HG03439 (cell line): Measurements from ENCODE around the gene ATP8A2.

Experiments
- ATAC-seq: cut with Tn5 transposase; IDR thresholded peaks from one replicate; pipeline ENCODE4 v1.9.1; 2021; ENCODE audit warnings: mild to moderate bottlenecking, moderate library complexity; ENCODE audit not compliant: unreplicated experiment

Gene ATP8A2

DNA sequence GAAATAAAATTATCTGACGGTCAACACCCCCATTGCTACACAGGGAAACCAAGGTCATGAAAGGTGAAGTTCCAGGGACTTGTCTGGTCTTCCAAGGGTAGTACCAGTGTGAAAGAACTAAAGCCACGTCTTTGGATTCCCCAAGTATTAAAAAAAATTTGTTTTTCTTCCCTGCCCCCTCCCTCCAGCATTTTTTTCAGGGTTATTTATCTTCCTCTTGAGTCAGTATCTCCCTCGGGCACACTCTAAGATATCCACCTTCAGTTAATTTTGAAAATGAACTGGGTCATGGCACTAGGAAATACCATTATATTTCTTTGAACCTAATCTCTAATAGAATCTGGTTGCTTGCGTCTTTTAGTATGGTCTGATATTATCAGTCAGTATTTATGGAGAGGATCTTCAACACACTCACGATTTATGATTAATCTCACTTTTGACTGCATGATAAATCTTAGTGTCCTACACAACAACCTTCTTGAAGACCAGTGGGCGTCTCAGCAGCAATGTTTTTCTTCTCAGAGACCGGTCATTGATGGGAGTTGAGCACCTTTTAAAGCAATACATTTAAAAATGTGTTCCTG is 9.1 kb downstream of the ATP8A2 start:
- ATAC-seq: no peak

DNA sequence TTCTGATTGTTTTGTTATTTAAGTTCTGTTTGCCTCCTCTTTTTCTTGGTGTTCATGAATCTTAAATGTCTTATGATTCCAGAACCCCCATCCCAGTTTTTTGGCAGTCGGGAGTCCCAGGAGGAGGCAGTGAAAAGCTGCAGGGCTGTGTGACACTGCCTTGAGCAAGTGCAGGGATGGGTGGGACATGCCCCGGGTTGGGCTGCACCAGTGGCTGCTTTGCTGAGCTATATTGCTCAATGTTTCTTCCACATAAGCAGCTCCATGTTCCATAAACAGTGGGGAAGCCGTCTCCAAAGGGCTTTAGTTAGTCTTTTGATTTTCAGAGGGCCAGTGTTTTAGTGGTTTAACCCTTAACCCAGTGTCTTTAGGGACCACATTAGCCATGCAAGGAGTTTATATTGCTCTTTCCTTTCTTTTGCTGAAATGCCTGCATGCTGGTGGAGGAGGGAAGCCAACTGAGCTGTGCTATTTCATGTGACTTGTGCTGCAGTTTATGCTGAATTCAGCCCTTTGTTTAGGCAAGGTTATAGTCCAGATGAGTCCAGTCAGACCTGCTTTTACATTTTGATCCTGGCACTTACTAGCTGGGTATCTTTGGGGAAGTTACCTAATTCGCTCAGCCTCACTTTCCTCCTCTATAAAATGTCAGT is 13.1 kb downstream of the ATP8A2 start:
- no peak for ATAC-seq

DNA sequence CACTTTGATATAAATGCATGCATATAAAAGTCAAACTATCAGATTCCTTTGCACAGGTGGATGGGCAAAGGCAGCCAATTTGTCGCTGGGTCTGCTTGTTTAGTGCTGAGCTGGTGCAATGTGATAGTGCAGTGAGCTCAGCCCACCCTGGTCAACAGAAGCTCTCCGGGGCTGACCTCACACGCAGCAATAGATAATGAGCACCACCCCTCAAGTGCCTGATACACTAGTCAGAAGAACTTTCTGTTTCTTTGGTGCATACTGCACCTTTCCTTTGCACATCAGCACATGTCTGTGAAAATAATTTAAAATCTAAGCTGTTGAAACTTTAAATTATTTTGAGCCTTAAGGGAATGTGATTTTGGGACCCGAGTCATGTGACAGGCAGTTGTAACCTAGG is 20.2 kb downstream of the ATP8A2 start:
- no peak for ATAC-seq

DNA sequence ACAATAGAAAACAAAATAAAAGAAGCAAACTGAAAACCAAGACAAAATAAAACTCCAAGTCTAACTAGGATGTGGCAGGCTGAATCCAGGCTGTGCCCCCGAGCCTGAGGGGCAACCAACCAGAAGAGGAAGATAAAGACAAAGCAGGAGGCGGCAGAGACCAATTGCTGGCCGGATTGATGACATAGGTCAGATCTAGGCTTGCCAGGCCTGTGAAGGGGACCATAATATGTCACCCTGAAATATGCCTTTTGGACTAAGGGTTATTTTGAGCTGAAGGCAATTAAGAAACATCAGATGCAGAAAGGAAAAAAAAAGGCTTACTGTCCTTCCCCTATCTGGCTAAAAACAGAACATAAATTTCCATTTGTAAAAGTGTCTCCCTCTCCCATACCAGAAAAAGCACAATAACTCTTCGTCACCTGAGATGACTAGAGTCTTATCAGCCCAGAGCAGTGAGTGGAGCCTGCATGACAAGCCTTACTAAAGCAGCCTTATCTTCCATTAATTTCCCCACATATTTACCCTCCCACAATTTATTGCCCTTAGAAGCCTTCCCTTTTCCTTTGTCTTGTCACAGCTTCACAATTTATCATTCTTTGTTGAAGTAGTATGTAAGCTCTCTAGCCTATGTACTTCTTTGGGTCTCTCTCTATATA is 22.8 kb downstream of the ATP8A2 start:
- ATAC-seq: no peak

DNA sequence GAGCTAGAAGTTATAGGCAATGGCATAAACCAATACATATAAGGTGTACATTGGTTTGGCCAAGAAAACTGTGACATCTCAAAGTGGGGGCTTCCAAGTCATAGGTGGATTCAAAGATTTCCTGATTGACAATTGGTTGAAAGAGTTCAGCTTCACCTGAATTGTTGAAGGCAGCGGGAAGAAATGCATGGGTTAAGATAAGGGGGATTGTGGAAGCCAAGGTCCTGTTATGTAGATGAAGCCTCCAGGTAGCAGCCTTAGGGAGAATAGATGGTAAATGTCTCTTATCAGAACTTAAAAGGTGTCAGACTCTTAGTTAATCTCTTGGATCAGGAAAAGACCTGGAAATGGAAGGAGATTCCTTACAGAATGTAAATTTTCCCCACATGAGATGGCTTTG is 26.0 kb downstream of the ATP8A2 start:
- ATAC-seq: no peak

DNA sequence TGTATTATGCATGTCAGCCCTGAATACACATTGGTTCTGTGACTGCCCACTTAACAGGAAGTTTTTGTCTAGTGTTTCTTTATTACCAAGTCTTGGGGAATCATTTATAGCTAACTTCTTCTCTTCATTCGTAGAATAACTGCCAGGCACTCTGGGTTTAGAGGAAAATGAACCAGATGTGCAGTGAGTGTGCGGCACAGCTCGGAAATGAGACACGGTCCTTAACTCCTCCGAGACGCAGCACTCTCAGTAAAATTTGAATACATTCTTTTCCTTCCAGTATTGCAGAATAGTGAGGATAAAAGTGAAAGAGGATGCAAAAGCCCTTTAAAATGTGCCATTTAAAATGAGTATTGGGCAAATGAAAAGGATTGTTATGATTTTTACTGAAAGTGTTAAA is 29.2 kb downstream of the ATP8A2 start:
- no peak for ATAC-seq

DNA sequence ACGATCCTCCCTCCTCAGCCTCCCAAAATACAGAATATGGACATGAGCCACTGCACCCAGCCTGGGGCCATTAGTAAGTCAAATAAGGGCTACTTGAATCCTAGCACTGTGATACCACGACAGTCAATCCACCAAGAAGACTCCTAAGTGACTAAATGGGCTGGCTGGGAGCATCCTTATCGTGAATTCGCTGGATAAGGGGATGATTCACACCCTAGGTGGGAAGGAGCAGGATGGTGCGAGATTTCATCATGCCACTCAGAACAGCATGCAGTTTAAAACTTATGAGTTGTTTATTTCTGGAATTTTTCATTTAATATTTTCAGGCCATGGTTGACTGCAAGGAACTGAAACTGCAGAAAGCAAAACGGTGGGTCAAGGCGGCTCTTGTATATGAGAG is 30.2 kb downstream of the ATP8A2 start:
- ATAC-seq: no peak

DNA sequence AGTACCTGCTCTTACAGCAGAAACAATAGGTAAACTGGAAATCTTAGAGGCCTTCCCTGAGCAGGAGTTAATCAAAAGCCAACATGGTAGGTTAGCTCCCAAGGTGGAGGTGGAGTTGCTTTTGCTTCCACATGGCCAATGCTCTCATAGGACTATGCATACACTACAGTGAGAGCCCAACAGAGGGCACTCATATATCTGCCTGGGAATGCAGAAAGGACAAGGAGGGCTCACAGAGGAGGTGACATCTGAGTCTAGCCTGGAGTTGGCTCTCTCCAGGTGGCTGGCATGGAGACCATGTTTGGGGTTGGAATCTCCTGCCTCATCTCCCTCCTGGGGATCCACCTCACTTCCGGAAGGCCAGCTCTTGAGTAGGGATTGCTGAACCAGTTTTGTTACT is 34.6 kb downstream of the ATP8A2 start:
- ATAC-seq: no peak

DNA sequence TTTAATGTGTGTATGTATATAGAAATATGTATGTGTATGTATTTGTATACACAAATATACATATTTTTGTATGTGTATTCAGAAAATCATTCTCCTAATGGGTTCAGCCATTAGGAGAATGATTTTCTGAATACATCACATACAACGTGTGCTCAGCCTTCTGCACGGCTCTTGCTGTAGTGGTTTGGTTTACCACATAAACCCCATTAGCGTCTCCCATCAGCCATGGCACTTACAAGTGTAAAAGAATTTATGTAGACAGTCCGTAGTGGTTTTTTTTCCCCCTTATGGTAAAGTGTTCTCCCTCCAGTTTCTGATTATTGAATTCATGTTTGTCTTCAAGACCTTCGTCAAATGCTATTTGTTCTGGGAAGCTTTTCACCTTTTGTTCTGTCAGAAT is 38.2 kb downstream of the ATP8A2 start:
- no peak for ATAC-seq

DNA sequence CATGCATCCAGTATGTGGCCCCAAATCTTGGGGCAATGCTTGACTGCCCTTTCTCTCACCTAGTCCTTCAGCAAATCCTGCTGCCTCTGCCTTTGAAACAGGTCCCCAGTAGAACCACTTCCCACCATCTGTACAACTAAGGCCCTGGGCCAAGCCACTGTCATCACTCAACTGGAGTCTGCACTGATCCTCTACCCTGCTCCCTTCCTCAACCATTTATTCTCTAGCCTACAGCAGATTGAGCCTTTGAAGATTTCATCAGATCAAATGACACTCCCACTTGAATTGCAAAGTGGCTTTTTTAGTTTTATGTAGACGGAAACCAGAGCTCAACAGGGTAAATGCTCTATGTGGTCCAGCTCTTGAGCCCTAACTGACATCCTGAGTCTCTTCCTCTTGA is 43.5 kb downstream of the ATP8A2 start:
- no peak for ATAC-seq

DNA sequence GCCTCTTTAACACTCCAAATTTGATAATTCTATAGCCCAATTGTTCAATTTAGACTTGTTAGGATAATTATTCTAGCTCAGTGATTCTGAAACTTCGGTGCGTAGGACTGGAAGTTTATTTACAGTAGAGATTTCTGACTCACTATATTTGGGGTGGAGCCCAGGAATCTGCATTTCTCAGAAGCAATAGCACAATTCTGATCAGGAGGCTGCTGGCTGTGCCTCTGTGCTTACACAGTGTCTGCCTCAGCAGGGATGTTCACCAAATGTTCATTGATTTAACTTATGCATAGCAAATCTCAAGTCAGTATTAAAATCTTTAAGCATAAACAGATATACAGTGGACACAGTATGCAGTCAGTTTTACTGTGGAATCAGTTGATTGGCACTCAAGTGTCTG is 45.8 kb downstream of the ATP8A2 start:
- ATAC-seq: no peak

DNA sequence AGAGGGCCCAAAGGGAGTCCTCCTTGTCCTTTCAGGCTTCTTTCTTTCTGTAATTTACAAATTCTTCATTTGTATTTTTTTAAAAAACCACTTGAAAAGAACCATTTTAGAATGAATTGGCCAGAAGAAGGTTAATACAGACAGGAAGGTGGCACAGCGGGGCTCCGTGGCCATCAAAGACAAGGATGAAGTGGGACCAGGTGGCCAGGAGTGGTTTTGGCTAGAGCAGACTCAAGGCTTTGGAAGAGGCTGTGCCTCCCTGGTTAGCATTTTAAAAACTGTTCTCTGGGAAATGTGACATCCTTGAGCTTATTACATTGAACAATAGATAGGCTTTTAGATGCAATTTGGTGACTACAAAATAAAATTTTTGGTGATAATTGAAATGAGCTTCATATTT is 48.4 kb downstream of the ATP8A2 start:
- ATAC-seq: no peak

DNA sequence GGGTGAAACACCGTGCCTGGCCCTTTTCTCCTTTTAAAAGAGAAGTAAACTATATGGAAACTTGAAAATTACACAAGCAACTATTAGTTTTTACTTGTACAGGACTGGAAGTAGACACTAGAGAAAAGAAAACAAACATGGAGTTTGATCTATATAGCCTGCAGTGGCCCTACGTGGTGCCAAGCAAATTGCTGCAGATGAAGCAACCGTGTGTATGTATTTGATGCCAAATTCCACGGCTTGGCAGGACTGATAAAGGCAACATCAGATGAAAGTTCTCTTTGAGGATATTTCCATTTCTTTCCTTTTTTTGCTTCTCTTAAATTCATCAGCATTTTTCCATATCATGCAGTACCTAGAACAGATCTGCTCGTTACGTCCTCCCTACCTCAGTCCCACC is 49.8 kb downstream of the ATP8A2 start:
- ATAC-seq: no peak

DNA sequence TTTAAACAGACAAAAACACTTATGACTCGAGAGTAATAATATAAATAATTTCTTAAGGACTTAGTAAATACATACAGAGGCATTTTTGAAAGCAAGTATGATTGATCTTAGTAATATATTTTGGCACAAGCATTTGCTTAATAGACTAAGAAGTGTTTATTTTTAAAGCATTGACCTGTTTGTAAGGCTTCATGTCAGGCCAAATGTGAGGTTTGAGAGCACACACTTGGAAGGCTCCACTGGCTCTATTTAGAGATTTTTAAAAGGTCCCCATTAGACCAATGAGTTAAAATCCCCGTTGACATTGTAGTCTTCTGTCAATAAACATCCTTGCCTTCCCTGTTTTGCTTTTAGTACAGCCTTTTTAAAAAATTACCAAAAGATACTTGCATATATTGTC is 50.4 kb downstream of the ATP8A2 start:
- ATAC-seq: no peak

DNA sequence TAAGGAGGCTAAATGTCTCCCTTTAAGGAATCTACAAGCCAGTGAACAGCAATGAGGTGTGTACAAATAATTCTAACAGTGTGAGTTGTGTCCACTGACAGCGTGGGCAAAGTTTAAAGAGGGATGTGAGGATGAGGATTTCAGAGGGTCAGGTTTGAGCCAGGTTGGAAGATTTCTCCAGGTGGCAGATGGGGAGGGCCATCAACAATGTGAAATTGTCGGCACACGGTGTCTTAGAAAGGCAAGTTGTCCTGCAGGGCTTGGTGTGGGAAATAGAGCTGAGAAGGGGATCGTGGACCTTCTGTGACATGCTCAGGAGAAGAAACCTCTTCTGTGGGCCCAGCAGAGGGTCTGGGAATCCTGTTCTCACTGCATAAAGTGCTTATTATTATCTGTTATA is 52.1 kb downstream of the ATP8A2 start:
- ATAC-seq: no peak

DNA sequence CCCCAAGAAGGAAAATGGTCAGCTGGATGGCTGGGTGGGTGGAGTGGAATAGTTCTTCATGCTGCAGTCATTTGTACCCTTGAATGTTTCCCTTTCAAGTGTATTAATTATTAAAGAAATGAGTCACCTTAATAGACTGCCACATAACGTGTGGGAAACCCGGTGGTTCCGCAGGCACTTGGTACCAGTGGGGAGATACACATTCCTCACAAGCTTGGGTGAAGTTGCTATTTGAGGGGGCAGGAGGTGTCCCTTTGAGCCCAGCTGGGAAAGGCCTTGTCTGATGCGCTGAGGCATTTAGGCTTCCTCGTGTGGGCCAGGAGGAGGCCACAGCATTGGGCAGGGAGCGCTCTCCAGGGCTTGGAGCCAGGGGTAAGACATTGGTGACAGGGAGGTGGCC is 57.7 kb downstream of the ATP8A2 start:
- ATAC-seq: no peak

DNA sequence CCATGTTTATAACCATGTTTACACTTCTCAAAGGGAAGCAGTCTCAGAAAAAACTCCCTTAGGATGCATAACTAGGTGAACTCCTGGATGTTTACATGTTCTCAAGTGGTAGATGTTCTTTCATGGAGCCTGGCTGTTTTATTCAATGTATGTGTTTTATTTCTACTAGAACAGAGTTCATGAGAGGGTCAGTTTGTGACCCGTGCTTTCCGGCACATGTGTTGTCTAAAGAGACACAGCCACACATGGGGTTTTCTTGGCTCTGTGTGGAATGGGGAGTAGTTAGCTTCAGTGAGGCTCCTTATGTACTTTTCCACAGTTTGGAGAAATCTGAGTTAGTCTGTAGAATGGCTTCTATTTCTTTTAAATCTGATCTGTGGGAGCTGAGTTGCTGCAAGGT is 60.9 kb downstream of the ATP8A2 start:
- ATAC-seq: no peak

DNA sequence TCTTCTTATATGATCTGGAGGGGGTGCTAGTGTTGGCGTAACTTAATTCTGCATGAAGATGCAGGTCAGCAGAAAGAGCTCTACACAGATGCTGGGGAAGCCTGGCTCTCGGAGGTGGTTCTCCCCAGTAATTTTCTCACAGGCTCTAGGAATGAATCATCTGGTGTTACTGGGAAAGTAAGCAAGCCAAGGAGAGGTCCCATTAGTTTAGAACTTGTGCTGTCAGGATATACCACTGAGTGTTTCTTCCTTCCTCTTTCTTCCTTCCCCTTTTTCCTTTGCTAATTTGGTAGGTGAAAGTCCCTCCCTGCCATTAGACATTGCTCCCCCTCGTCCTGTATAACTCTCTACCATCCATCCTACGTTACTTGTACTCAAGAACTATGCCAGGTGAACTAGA is 68.3 kb downstream of the ATP8A2 start:
- no peak for ATAC-seq

DNA sequence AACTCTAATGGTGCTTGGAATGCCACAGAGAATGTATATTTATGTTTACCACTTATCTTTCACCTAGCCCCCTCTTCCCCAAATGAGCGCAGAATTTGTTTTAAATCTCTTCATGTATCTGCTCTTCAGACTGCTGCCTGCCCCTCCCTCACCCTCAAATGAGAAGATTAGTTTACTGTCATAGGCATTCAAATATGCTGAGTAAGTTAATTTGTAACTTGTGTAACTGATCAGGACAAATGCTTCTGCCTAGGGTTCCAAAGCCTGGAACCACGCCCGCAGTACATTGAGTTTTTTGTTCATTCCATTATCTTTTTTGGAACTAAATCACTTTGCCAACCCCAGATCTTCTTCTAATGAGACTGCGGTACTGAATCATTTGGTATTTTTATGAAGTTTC is 74.5 kb downstream of the ATP8A2 start:
- no peak for ATAC-seq

DNA sequence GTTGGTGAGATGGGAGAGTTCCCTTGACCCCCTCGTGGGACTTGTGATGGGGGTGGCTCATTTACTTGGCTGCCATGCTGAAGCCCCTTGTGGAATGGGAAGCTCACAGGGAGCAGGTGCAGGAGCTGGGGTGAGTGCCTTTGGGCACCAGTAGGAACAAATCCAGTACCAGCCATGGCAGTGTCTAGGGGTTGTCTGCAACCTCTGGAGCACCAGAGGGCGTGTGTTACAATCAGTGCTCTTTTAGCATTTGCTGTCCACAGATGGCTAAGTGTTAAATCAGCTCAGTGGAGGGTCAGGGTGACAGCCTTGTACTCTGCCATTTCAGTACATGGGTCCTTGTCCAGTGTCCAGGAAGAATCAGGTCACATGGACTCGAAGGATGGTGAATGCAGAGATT is 75.6 kb downstream of the ATP8A2 start:
- no peak for ATAC-seq

DNA sequence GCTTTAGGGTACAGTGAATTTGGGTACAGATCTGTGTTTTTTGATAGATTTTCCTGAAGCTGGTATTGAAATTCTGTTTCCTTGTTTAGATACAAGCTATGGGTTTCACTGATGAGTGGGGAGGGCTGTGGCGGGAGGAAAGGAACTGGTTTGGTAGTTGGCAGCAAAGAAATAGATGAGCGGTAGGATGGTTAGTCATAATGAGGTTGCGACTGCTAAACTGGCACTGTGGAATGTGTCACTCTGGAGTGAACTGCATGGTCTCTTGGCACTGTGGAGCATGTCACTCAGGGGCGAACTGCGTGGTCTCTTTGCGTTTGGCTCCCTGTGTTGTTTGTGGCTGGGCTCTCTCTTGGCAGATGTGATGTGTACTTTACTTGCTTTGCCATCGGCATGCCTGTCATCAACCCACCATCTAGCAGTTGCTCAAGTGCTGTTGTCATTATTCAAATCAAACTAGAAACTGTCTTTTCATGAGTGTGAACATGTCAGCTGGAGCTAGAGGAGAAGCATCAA is 82.1 kb downstream of the ATP8A2 start:
- ATAC-seq: no peak

DNA sequence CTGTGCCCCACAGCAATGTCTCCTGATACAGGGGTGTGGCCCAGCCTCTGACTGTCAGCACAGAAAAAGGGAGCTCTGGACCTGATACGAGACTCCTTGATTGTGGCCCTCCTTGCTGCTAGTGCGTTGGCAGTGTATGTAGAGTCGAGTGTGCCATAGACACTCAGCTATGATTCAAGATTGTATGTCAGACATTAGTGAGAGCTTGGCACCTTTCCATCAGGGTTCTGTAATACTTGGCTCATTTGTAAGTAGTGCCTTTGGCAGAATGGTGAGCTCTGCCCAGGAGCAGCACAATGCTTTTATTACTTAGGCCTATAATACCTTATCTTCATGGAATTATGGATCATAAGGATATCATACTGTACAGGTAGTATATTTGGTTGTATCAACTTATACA is 83.4 kb downstream of the ATP8A2 start:
- no peak for ATAC-seq

DNA sequence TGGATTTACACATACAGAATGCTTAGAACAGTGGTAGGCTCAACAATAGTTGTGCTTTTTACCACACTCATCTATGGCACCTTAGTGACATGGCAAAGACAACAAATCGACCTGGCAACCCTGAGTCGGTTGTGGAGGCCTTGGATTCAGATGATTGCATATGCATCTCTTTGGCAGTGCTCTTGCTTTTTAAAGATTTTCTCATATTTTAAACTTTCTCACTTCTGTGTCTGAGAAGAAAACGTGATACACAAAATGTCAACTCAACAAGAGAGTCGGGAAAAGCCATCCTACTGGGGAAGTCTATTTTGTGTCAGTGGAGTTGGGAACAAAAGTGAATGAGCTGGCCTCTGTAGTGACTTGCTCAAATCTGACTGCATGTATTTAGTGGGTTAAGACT is 85.8 kb downstream of the ATP8A2 start:
- ATAC-seq: no peak
